ENCODE data around the gene ARHGEF11. TPM values are rescaled to one million over a fixed set of nuclear protein-coding genes. Genes with fewer than 3 reads are reported as not detected.

Gene ARHGEF11
- total and polyA plus RNA-seq, 9 of the 15 experiments (the other 6 are each of a cell fraction or from before 2014, with no cell fraction given) = 0.14 to 15.5 (median 9.0) TPM

- TF ChIP-seq AFF1 (IDR thresholded peaks at IDR 0.05; ENCODE audit: low read depth in 1 of 2, partially characterized antibody in 2 of 2) = peak in 1 of 2 experiments; percentile 65
- TF ChIP-seq C11orf30 (IDR thresholded peaks at IDR 0.05; ENCODE audit: low read depth) = peak; percentile 28; the same call in 1 of the 2 replicates
- 0 out of 2 replicates have a peak, but pooled peaks have one; percentile 40 for TF ChIP-seq ATF7 (IDR thresholded peaks at IDR 0.05)
- peak; percentile 54; the same call in 1 of the 2 replicates for TF ChIP-seq ZNF24 (IDR thresholded peaks at IDR 0.05)
- TF ChIP-seq ARID2 (IDR thresholded peaks at IDR 0.05) = peak; percentile 92
- peak; percentile 54; the same call in 1 of the 2 replicates for TF ChIP-seq ZNF197 (CRISPR knock-in tag; IDR thresholded peaks at IDR 0.05; ENCODE audit: low read depth)
- no peak for TF ChIP-seq PTRF (tag; IDR thresholded peaks at IDR 0.05)
These were observed 155.6 kb downstream of the ARHGEF11 start (continued) for GRCh38 chr1:156889802-156890580.

Measured in K562 (cell line).